ENCODE measurements around the gene LPO. TPM values are rescaled to one million over a fixed set of nuclear protein-coding genes. Genes with fewer than 3 reads are reported as not detected.
A peak's percentile ranks its signal among the peaks of the same experiment; 100 is the strongest.

LPO gene
- total RNA-seq, 2 donors from 2014 or later: 0.44 TPM; not detected in 1

DNA sequence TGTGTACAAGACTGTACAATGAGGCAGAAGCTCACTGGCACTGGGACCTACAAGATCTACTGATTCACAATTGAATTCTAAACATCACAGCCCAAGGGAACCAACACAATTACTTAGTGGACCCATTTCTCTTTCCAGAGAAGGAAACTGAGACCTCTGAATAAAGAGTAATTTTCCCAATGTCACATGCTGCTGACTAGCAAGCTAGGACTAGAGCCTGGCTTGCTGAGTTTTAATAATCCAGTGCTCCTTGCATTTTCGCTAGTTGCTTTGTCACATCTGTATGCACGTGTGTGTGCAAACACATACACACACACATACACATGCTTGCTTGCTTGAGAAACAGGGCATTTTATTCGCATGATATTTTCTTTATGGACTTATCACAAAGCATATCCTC, 3.9 kb upstream of the LPO start:
- no peaks in the 10 kb centered on the region for H3K9me3 ChIP-seq (ENCODE audit: control insufficient read depth, low read length, poor library complexity, severe bottlenecking)
- peaks cover 4% of the 10 kb centered on the region for H3K4me1 Mint-ChIP-seq
- no peaks in the 10 kb centered on the region for H3K36me3 Mint-ChIP-seq (ENCODE audit: low read depth)
- H3K4me3 Mint-ChIP-seq: no peak overlapping the region
- ATAC-seq (no peak), DNase-seq (no peak)
- peaks cover 58% of the 10 kb centered on the region for H3K27me3 Mint-ChIP-seq
- no peak overlapping the region for H3K27ac Mint-ChIP-seq

DNA sequence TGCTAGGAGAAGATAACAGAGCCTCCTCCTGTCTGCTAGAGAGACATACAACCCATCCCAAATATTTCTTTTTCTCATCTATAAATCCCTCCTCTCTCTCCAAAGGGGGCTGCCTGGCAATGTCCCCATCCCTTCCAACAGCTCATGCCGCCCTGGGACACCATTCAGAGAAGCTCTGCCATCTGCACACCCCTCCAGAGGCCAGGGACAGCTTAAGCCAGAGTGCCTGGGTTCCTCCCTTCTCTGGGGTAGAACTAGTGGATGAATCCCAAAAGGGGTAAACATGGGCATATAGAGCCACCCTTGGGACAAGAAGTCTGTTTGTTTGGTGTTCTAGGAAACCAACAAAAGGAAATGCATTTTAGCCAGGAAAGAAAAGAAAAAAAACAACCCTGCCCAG, 2.6 kb upstream of the LPO start:
- Mint-ChIP-seq H3K27me3 (peaks cover 70% of the 10 kb centered on the region), H3K4me1 (peaks cover 4% of the 10 kb centered on the region), H3K27ac (no peak overlapping the region), H3K4me3 (no peak overlapping the region), H3K36me3 (ENCODE audit: low read depth) (no peaks in the 10 kb centered on the region)
- H3K9me3 ChIP-seq (ENCODE audit: control insufficient read depth, low read length, poor library complexity, severe bottlenecking): no peaks in the 10 kb centered on the region
- DNase-seq: no peak
- no peak for ATAC-seq

DNA sequence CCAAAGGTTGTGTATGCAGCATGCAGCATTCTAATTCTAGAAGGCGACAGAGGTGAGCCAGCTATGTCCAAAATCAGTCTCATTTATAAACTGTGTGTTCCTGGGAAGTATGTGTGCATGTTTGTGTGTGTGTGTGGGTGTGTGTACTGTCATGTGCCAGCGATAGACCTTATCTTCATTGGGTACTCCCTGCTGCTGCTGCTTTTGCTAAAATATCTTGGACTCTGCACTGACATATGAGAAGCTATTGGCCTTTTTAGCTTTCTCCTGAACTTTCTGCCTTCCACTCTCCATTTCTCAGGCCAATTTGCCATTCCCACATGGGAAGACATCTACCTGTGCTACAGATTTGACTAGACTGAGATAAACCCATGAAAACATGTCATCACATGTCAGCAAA, 2.0 kb upstream of the LPO start:
- Mint-ChIP-seq H3K4me1 (peaks cover 4% of the 10 kb centered on the region), H3K36me3 (ENCODE audit: low read depth) (no peaks in the 10 kb centered on the region), H3K4me3 (no peak overlapping the region), H3K27ac (no peak overlapping the region), H3K27me3 (peaks cover 73% of the 10 kb centered on the region)
- ATAC-seq (no peak), DNase-seq (no peak)
- no peaks in the 10 kb centered on the region for H3K9me3 ChIP-seq (ENCODE audit: control insufficient read depth, low read length, poor library complexity, severe bottlenecking)

DNA sequence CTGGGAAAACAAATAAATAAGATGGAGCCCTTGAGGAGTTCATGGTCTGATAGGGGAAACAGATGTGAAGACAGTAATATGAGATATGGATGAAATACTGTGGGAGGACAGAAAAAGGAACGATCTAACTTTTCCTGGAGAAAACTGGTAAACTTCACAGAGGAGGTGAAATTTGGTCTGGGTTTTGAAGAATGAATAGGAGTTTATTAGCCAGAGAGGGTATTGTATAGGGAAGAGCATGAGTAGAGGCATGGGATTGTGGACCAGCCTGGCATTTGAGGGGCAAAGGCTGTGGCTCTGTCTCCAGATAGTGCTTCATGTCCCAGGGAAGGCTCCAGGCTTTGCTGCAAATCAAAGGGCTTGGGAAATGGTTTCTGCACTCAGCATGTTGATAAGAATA, 1.6 kb downstream of the LPO start:
- Mint-ChIP-seq H3K36me3 (ENCODE audit: low read depth) (peaks cover 2% of the 10 kb centered on the region), H3K27me3 (peaks cover 85% of the 10 kb centered on the region), H3K4me3 (no peak overlapping the region), H3K27ac (no peak overlapping the region), H3K4me1 (peaks cover 6% of the 10 kb centered on the region)
- ATAC-seq (no peak), DNase-seq (no peak)
- no peaks in the 10 kb centered on the region for H3K9me3 ChIP-seq (ENCODE audit: control insufficient read depth, low read length, poor library complexity, severe bottlenecking)

DNA sequence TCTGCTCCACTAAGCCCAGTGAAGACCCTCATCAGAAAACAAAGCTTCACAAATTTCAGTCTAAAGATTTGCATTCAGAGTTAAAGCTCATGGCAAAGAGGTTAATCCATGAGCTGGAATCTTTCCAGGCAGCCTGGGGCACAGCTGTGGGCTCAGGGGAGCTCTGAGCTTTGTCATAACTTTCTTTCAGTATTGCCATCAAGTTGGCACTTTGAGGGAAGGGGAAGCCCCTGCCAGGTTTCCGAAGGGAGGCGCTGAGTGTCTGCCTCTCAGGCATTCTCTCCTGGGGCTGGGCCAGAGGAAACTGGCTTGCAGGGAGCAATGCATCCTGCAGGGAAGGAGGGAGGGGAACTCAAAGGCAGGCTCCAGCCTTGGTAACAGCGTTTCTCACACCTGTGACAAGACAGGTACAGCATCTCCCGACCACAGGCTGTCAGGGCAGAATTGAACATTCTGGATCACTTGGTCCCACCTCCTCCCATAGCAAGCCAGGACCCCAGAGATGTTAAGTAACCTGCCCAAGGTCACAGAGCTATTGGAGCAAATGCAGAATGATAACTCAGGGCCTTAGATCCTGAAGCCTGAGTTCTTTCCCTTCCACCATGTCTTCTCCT, 3.9 kb downstream of the LPO start:
- Mint-ChIP-seq H3K27me3 (peaks cover 76% of the 10 kb centered on the region), H3K4me3 (no peak overlapping the region), H3K36me3 (ENCODE audit: low read depth) (peaks cover 2% of the 10 kb centered on the region), H3K4me1 (peaks cover 4% of the 10 kb centered on the region), H3K27ac (no peak overlapping the region)
- ATAC-seq: no peak
- DNase-seq: no peak
- H3K9me3 ChIP-seq (ENCODE audit: control insufficient read depth, low read length, poor library complexity, severe bottlenecking): no peaks in the 10 kb centered on the region

DNA sequence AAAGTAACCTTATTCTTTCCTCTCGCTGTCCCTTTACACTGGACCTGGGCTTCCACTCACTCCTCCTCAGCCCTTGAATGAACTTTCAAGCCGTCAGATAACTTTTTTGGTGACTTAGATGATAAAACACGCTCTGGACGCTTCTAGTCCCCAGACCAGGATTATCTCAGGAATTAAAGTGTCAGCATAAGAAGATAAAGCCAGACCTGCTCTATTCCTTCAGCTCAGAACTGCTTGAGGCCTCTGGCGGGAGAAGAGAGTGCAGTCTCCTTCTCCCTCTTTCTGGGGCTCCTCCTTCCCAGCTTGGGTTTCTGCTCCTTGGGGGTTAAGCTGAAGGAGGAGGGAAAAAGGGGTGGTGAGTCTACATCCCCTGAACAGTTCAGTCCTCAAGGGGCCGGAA, 6.6 kb downstream of the LPO start:
- H3K9me3 ChIP-seq (ENCODE audit: control insufficient read depth, low read length, poor library complexity, severe bottlenecking): no peaks in the 10 kb centered on the region
- H3K36me3 Mint-ChIP-seq (ENCODE audit: low read depth): peaks cover 2% of the 10 kb centered on the region
- no peak overlapping the region for H3K27ac Mint-ChIP-seq
- DNase-seq: no peak
- ATAC-seq: no peak
- peaks cover 12% of the 10 kb centered on the region for H3K4me1 Mint-ChIP-seq
- peaks cover 59% of the 10 kb centered on the region for H3K27me3 Mint-ChIP-seq
- H3K4me3 Mint-ChIP-seq: no peak overlapping the region

DNA sequence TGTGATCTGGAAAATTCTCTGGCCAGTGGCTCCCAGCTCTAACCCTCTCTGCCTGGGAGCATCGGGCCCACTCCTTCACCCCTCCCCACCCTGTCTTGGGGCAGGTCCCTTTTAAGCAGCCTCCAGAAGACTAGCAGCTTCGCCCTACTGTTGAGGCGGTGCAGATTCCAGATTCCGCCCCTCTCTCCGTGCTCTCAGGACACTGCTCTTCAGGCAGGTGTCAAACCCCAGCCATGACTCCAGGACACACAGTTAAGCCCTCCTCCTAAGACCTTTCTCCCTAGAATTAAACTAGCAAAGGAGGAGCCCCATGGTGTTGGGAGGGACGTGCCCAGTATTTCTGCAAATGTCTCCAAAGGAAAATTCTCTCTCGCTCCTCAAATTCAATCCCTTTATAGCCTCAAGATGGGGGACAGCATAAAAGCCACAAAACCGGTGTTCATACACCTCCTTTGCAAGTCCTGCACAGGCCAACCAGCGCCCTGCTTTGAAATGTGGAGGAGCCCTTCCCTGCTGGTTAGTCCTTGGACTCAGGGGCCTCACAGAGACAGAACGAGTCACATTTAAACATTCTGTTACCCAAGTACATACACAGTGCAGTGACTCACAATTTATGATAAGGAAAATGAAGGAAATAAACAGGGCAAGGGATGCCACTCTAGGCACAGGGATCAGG, 7.2 kb downstream of the LPO start:
- no peak overlapping the region for H3K4me3 Mint-ChIP-seq
- peaks cover 53% of the 10 kb centered on the region for H3K27me3 Mint-ChIP-seq

DNA sequence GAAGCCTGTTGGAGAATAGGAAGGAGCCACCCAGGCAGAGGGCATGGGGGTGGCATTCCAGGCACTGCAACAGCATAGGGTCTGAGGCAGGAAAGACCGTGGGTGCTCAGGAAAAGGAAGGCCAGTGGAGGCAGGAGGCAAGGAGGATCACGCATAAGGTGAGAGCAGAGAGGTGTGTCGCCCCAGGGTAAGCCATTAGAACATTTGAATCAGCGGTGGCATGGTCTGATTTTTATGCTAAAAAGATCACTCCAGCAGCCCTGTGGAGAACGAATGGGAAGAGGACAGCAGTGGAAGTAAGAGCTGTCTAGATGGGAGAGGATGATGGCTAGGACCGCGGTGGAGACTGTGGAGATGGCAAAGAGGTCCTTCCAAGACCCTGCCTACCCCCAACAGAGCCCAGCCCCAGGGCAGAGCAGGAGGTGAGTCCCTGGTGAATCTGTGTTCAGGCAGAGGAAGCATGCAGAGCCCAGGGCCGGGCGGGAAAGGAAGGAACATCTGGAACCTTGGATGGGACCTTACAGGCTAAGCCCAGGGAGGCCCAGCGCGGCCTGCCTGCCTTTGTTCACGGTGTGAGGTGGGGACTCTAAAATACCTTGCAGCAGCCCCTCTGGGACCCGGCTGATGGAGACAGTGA, 7.8 kb downstream of the LPO start:
- H3K4me1 Mint-ChIP-seq: peaks cover 16% of the 10 kb centered on the region
- ATAC-seq (no peak), DNase-seq (no peak)
- H3K27ac Mint-ChIP-seq: no peak overlapping the region
- H3K36me3 Mint-ChIP-seq (ENCODE audit: low read depth): peaks cover 2% of the 10 kb centered on the region
- H3K9me3 ChIP-seq (ENCODE audit: control insufficient read depth, low read length, poor library complexity, severe bottlenecking): no peaks in the 10 kb centered on the region
- no peak overlapping the region for H3K4me3 Mint-ChIP-seq
- peaks cover 49% of the 10 kb centered on the region for H3K27me3 Mint-ChIP-seq

More for the DNA sequence above, 7.2 kb downstream of the LPO start:
- DNase-seq (no peak), ATAC-seq (no peak)
- no peak overlapping the region for H3K27ac Mint-ChIP-seq
- H3K36me3 Mint-ChIP-seq (ENCODE audit: low read depth): peaks cover 2% of the 10 kb centered on the region
- peaks cover 16% of the 10 kb centered on the region for H3K4me1 Mint-ChIP-seq
- H3K9me3 ChIP-seq (ENCODE audit: control insufficient read depth, low read length, poor library complexity, severe bottlenecking): no peaks in the 10 kb centered on the region

DNA sequence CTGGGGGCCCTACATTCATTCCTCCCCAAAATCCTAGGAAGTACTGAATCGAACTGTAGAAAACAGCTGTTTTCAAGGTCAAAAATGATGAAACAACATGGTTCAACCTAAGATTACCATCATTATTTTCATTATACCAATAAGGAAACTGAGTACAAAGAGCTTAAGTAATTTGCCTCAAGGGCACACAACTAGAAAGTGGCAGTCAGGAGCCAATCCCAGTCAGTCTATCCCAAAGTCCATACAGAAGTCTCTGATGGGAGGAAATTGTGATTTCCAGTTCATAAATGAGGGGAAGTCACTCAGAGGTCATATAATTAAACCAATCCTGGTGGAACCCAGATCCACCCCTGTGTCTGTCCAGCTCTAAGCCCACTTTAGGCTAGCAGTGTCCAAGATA, 8.4 kb downstream of the LPO start:
- ATAC-seq: no peak
- Mint-ChIP-seq H3K4me1 (peaks cover 16% of the 10 kb centered on the region), H3K27me3 (peaks cover 44% of the 10 kb centered on the region)

DNA sequence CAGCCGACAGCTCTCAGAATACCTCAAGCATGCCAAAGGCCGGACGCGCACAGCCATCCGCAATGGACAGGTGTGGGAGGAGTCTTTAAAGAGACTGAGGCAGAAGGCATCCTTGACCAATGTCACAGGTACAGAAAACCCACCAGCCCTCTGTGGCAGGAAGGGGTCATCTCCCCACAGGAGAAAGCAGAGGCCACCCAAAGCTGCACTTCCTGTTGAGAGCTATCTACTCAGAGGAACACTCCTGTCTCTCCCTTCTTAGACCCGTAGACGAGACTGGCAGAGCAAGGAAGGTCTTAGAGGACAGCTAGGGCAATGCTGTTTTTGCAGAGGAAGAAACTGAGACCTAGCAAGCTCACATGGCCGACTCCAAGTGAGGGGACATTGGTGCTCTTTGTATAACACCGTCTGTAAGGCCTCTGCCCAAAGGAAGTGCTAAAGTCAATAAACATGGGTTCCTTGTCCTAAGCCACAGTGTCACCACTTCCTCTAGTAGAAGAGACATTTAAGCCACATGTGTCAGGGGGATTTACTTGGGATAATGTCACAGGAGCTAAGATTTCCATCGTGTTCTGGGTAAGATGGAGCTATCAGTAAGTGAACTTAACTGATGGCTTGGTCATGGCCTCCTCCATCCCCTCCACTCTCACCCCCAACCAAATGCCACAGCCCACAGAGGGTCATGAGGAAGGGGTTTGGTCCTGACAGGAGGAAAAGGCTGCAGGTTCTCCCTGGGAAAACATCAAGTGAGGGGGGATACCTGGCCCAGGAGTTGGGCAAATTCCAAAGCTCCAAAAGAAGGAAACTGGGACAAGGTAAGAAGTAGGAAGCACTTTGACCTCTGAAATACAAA, 9.4 kb downstream of the LPO start:
- DNase-seq (no peak), ATAC-seq (no peak)
- Mint-ChIP-seq H3K4me1 (peaks cover 16% of the 10 kb centered on the region), H3K27me3 (peaks cover 44% of the 10 kb centered on the region), H3K27ac (no peak overlapping the region), H3K36me3 (ENCODE audit: low read depth) (peaks cover 2% of the 10 kb centered on the region), H3K4me3 (peak overlapping the region; percentile 71)
- no peaks in the 10 kb centered on the region for H3K9me3 ChIP-seq (ENCODE audit: control insufficient read depth, low read length, poor library complexity, severe bottlenecking)

More for the DNA sequence above, 8.4 kb downstream of the LPO start:
- H3K9me3 ChIP-seq (ENCODE audit: control insufficient read depth, low read length, poor library complexity, severe bottlenecking): no peaks in the 10 kb centered on the region
- Mint-ChIP-seq H3K4me3 (no peak overlapping the region), H3K27ac (no peak overlapping the region), H3K36me3 (ENCODE audit: low read depth) (peaks cover 2% of the 10 kb centered on the region)
- DNase-seq: no peak

DNA sequence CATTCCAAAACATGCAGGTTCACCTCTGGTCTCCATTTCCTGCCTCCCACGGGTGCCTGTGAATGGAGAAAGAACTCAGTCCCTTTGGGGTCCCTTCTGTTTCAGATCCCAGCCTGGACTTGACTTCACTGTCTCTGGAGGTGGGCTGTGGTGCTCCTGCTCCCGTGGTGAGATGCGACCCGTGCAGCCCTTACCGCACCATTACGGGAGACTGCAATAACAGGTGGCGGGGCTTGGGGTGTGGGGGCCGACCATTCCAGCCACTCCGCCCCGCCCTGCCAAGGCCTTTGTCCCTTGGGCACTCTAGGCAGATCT, 10.5 kb downstream of the LPO start:
- Mint-ChIP-seq H3K4me1 (peaks cover 16% of the 10 kb centered on the region), H3K27ac (no peak overlapping the region), H3K36me3 (ENCODE audit: low read depth) (no peaks in the 10 kb centered on the region), H3K27me3 (peaks cover 40% of the 10 kb centered on the region), H3K4me3 (peak overlapping the region; percentile 87)
- ATAC-seq (no peak), DNase-seq (no peak)
- no peaks in the 10 kb centered on the region for H3K9me3 ChIP-seq (ENCODE audit: control insufficient read depth, low read length, poor library complexity, severe bottlenecking)

DNA sequence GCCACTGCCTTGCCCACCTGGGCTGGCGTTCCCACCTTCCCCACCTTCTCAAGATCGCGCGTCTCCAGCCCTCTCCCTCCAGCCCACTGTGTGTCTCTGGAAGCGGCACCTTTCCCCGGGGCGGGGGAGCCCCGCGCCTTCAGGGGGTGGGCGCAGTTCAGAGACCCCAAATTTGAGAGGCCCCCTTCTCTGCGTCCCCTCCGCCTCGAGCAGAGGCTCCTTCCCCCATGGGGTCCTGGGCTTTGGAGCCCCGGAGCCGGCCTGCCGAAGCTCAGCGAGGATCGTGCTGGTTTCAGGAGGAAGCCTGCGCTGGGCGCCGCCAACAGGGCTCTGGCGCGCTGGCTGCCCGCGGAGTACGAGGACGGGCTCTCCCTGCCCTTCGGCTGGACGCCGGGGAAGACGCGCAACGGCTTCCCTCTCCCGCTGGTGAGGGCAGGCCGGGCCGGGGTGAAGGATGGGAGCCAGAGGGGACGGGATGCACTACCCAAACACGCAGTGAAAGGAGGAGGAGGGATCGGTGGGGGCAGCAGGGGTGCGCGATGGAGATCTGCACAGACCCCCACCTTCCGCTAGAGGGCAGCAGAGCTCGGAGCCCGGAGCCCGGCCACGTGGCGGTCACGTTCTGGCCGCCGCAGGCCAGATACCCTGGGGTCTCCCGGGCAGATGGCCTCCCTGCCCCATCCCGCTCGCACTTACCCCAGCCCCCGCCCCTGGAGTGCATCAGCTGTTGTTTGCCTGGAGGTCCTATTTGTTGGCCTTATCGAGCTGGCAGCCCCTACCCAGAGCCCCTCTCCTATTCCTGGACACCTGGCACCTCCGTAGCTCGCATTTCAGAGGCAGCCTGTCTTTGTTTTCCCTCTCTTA, 11.1 kb downstream of the LPO start:
- peaks cover 36% of the 10 kb centered on the region for H3K27me3 Mint-ChIP-seq
- ATAC-seq: peak; percentile 97
- H3K27ac Mint-ChIP-seq: no peak overlapping the region
- H3K9me3 ChIP-seq (ENCODE audit: control insufficient read depth, low read length, poor library complexity, severe bottlenecking): no peaks in the 10 kb centered on the region
- no peaks in the 10 kb centered on the region for H3K36me3 Mint-ChIP-seq (ENCODE audit: low read depth)
- peak overlapping the region; percentile 87 for H3K4me3 Mint-ChIP-seq
- peak; percentile 58 to 69 (median 63) for DNase-seq
- peaks cover 12% of the 10 kb centered on the region for H3K4me1 Mint-ChIP-seq
